NOMO-1 treated with DMSO at 0.1 percent for 48 hours (cell line): ENCODE data around the gene MDK.
A peak's percentile ranks its signal among the peaks of the same experiment; 100 is the strongest.

Source experiments
- DNase-seq: peaks from one replicate; lab custom pipeline; 2025; ENCODE audit not compliant: unreplicated experiment; lab: John Stamatoyannopoulos, UW

Gene MDK, protein sequence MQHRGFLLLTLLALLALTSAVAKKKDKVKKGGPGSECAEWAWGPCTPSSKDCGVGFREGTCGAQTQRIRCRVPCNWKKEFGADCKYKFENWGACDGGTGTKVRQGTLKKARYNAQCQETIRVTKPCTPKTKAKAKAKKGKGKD

DNA sequence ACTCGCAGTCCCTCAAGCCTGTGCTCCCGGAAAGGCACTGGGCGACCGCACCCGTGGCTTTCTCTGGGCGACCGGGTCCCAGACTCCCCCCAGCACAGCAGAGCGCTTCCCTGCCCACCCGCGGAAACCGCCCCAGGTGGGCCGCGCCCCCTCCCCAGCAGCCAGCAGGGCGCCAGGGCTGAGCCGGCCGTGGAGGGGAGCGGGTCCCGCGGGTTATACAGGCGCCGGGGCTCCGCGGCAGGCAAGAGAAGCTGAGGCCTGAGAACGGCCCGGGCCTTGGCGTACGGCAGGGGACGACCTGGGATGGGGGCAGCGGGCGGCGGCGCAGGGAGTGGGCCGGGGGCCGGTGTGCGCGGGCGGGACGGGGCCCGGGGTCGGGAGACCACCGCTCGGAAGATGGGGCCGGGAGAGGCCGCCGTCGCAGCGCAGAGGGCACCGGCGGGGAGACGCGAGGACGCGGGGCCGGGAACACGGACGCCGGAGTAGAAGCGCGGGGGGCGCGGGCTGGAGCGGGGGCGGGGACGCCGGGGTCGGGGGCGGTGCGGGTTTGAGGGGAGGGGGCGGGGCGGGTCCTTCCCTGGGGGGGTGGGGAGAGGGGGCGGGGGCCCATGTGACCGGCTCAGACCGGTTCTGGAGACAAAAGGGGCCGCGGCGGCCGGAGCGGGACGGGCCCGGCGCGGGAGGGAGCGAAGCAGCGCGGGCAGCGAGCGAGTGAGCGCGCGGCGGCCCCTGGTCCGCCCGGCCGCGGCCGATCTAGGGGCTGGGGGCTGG lies at the start of gene MDK:
Gene MDK (plus strand): TSS at position 622 of the 771 bp plus-strand sequence. CDS start 389 bp downstream, outside the sequence.
- no peak for DNase-seq

- no peak for DNase-seq
These were observed 49.3 kb upstream of the MDK start for GRCh38 chr11:46332093-46332567.

DNA sequence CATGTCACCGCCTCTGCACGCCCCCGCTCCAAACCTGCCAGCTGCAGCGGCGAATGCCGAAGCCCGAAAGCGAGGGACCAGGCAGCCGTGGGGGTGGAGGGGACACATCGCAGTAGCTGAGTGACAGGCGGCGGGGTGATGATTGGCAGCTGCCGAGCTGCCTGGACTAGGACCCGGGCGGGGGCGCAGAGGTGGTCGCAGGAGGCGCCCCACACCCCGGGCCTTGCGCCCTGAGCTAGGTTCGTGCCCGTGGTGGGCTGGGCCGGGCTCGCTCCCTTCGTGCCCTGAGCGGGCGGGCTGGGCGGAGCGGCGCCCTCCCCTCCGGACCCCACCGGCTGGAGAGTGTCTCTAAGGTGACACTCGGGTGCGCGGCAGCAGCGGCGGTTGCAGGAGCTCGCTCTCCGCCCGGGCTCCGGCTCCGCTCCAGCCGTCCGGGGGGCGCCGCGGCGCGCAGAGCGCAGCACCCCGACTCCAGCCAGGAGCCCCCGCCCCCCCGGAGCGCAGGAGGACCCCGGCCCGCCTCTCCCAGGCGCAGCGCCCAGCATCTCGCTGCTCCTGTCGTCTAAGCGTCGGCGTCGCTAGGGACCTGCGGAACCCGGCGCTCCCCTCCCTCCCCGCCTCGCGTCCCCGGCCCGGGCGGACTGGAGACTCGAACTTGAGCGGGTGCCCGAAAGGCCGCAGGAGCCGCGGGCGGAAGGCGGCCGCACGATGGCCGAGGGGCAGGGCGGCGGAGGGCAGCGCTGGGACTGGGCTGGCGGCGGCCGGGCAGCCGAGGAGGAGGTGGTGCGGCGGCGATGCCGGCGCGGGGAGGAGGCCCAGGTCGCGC lies 48.7 kb upstream of the MDK start:
- no peak for DNase-seq

GRCh38 chr11:46333394-46333947 lies 48.0 kb upstream of the MDK start:
- DNase-seq = no peak

- DNase-seq = no peak
These were observed 47.3 kb upstream of the MDK start for GRCh38 chr11:46334211-46334610.

DNA sequence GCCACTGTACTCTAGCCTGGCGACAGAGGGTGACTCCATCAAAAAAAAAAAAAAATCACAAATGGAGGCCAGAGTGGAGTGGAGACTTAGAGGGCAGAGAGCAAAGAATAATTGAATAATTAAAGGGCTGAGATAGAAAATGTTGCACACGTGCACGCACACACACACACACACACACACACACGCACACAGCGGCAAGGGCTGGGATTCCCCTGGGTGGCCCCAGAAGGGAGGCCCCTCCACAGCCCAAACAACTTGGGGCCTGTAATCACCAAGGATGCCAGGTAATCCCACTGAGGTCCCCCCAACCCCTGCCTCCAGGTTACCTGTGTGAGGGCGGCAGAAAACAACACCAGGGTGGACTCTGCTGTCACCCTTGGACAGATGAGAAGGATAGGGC lies 46.2 kb upstream of the MDK start:
- DNase-seq = no peak

DNA sequence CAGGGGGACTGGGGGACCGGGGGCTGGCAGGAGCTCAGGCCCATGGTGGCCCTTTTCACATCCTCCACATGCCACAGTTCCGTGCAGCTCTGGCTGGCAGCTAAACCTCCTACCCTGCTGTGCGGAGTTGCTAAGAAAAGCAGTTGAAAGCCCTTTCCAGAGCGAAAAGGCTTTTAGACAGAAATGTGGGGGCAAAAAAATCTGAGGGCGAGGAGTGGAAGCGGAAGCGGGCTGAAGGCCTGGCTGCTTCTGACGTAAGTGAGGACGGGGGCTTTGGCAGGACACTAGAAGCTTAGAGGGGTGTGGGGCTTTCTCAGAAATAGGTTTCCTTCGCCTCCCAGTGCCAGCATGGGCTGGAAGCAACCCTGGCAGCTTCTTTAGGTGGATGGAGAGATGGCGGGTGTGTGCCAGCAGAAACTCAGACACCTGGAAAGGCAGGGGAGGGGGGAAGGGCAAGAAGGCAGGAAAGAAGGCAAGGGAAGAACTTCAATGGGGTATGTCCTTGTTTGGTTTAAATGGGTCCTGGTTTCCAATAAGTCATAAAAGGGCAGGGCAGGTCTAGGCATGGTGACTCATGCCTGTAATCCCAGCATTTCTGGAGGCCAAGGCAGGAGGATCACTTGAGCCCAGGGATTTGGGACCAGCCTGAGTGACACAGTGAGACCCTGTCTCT lies 45.4 kb upstream of the MDK start:
- no peak for DNase-seq

- peak; percentile 97 for DNase-seq
These were observed 44.8 kb upstream of the MDK start for GRCh38 chr11:46336563-46337180.

GRCh38 chr11:46337626-46338345 lies 43.7 kb upstream of the MDK start:
- no peak for DNase-seq

DNA sequence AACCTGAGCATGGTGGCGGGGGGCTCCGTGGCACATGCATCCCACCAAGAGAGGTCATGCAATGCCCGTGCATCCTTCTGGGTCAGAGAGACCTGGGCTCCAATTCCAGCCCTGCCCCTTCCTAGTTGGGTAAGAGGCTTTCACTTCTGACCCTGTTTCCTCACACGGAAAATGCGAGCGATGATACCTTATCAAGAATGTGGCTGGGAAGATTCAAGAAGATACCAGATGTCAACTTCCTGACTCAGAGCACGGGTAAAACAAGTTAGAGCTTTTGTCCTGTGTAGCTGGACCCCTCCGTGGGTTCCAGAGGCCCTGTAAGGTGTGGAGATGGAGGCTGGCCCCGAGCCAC lies 42.9 kb upstream of the MDK start:
- peak; percentile 19 for DNase-seq

DNA sequence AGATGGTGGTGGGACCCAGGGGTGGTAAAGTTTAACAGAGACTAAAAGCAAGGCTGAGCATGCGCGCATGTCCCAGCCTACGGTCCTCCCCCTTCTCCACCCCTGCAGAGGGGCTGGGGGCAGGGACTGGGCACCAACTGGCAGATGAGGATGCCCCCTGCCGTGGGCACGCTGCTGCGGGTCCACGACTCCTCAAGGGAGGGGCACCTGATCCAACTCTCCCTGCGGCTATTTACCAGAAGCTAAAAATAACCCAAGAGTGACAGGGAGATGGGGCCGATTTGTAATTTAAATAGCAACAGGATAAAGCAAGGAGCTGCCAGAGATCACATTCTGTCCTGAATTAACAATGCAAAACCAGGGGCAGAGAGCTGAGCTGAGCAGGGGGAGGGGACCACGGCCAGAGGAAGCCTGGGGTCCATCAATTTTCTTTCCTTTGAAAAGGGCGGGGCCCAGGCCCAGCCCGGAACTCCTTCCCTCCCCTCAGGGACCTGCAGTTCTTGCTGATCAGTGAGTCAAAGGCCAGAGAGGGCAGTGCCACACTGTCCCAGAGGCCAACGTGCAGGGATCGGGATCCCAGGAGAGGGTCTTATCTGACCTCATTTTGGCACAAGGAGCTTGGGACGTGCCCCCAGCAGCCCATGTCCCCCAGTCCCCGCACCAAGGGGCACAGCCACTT lies 42.3 kb upstream of the MDK start:
- no peak for DNase-seq

GRCh38 chr11:46339816-46340215 lies 41.7 kb upstream of the MDK start:
- DNase-seq = peak; percentile 91

GRCh38 chr11:46341454-46341853 lies 40.0 kb upstream of the MDK start:
- no peak for DNase-seq

GRCh38 chr11:46342239-46342638 lies 39.2 kb upstream of the MDK start:
- peak; percentile 86 for DNase-seq

GRCh38 chr11:46343520-46343919 lies 37.9 kb upstream of the MDK start:
- no peak for DNase-seq

DNA sequence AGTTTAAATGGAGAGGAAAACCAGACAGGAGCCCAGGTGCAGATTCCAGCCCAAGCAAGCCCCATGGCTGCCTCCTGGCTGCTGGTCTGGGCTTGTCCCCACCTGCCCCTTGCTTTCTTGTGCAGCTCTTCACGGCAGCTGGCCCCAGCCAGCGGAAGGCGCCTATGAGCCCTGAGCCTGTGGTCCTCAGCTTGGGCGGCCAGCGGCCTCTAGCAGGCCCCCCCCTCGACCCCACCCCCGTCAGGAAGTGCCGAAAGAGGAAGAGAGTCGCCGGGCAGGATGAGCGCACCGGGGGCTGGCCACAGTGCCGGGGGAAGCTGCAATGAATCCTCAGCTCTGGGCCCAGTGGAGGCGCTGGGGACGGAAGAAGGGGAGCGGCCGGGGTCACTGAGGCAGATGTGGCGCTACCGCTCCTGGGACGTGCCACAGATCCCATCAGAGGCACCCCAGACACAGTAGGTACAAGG lies 36.3 kb upstream of the MDK start:
- DNase-seq = peak; percentile 88

- DNase-seq = peak; percentile 27
These were observed 35.5 kb upstream of the MDK start for GRCh38 chr11:46345881-46346484.

DNA sequence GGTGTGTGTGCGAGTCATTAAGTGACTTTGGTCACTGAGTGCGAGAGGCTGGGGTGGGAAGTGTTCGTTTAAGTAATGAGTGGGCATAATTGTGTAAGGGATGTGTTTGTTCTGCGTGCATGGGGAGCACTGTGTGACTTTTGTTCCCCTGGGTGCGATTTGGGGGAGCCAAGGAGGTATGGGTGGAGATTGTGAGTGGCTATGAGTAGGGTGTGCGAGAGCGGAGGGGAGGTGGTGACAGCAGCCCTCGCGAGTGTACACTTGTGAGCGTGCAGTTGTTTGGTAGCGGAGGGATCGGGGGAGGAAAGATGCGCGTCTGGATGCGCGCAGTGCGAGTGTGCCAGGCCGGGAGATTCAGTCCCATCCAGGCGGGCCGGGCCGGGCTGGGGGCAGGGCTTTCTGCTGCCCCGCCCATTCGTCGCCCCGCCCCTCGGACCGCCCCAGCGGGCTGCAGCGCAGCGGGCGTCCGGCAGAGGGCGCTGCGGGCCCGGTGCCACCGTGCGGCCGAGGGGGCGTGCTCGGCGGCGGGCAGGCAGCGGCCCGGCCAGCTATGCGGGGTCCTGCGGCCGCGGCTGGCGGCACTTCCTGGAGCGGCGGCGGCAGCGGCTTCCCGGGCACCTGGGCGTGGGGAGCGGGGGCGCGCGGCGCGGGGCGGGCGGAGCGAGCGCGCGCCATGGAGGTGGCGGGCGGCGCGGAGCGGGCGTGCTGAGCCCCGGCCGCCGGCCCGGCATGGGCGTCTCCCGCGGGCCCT lies 34.4 kb upstream of the MDK start, which contains the start of gene DGKZ:
Gene DGKZ (plus strand): TSS at position 578 of the 751 bp plus-strand sequence. CDS start 197 bp downstream, outside the sequence.
- DNase-seq = peak; percentile 74
